GM12878 (cell line): ENCODE measurements around the gene RCN2. TPM values are rescaled to one million over a fixed set of nuclear protein-coding genes. Genes with fewer than 3 reads are reported as not detected.

Experiments
- BCL11A ChIP-seq: IDR thresholded peaks from 2 replicates; pipeline ENCODE4 v1.6.1; 2011; ENCODE audit warnings: low read depth, low read length
- BHLHE40 ChIP-seq, 2 experiments: fragments of 450-650 bp in 1 of 2; IDR thresholded peaks; 2 replicates each; pipeline ENCODE4 v1.6.1; 2011 to 2017; ENCODE audit warnings: low read depth in 2 of 2, borderline replicate concordance in 1 of 2, improper control_type of control experiment in 1 of 2, low read length in 1 of 2, mild to moderate bottlenecking in 1 of 2
- CUX1 ChIP-seq: IDR thresholded peaks from 2 replicates; pipeline ENCODE4 v1.6.1; 2012; ENCODE audit warnings: improper control_type of control experiment, low read depth, low read length; ENCODE audit not compliant: insufficient replicate concordance
- ELK1 ChIP-seq: IDR thresholded peaks from 2 replicates; pipeline ENCODE4 v1.6.1; 2012; ENCODE audit warnings: low read depth, low read length, improper control_type of control experiment
- FOS ChIP-seq: IDR thresholded peaks from 3 replicates; pipeline ENCODE4 v1.6.1; 2011; ENCODE audit warnings: borderline replicate concordance; ENCODE audit not compliant: insufficient read length; ENCODE audit errors: extremely low read depth
- GABPA ChIP-seq: IDR thresholded peaks from 2 replicates; pipeline ENCODE4 v1.6.1; 2014; ENCODE audit warnings: antibody characterized with exemption, low read depth, mild to moderate bottlenecking, inconsistent platforms
- NR2C1 ChIP-seq: fragments of 450-650 bp; IDR thresholded peaks from 2 replicates; pipeline ENCODE4 v1.6.1; 2017; ENCODE audit warnings: antibody characterized with exemption, mild to moderate bottlenecking, moderate library complexity
- ZBTB4 ChIP-seq: fragments of 450-650 bp; formaldehyde crosslinking; IDR thresholded peaks from 2 replicates; pipeline ENCODE4 v1.4.0; 2022; ENCODE audit warnings: mild to moderate bottlenecking, moderate library complexity
- polyA plus RNA-seq, 11 experiments: library from polyadenylated mRNA; depleted of rRNA in 4 of 11; unstranded in 6 of 11; stranded (reverse) in 5 of 11; fragments of >200 nt; fragmentation: Nextera tagmentation in 4 of 11; fragmentation: Illumina TruSeq in 1 of 11; extraction: Ambion mirVana in 4 of 11; extraction: Trizol in 1 of 11; gene quantifications; 1 replicate in 1 of 11; 2 replicates in 10 of 11; pipeline versions ENCODE4 v1.2.1 to v1.2.3, GENCODE V29; 2011 to 2016; ENCODE audit warnings: inconsistent platforms in 2 of 11, missing spikeins in 2 of 11, low read depth in 1 of 11
- total RNA-seq, 4 experiments: library from RNA; depleted of rRNA in 3 of 4; stranded (reverse); fragments of >200 nt in 3 of 4; fragmentation: Illumina TruSeq in 1 of 4; extraction: Trizol in 1 of 4; gene quantifications; 2 replicates each; pipeline versions ENCODE4 v1.2.1 to v1.2.3, GENCODE V29; 2013 to 2021
- TF ChIP-seq, protein P1 (sequence below): IDR thresholded peaks from 2 replicates; pipeline ENCODE4 v1.6.1; 2011; ENCODE audit warnings: low read depth, low read length, improper control_type of control experiment, borderline replicate concordance

RCN2 gene
- total and polyA plus RNA-seq, 10 of the 15 experiments (the other 5 are each of a cell fraction or from before 2014, with no cell fraction given): 4.9 to 41.0 (median 12.9) TPM

GRCh38 chr15:76941636-76942035, 10.1 kb downstream of the RCN2 start (continued):
- TF ChIP-seq CUX1 (no peak), BHLHE40 (IDR thresholded peaks at IDR 0.05; ENCODE audit: borderline replicate concordance in 1 of 2, low read depth in 2 of 2, low read length in 1 of 2) (no peak), ELK1 (no peak), FOS (no peak), BCL11A (no peak), ZBTB4 (CRISPR knock-in tag) (no peak), NR2C1 (no peak), GABPA (no peak)
- TF ChIP-seq, protein P1, sequence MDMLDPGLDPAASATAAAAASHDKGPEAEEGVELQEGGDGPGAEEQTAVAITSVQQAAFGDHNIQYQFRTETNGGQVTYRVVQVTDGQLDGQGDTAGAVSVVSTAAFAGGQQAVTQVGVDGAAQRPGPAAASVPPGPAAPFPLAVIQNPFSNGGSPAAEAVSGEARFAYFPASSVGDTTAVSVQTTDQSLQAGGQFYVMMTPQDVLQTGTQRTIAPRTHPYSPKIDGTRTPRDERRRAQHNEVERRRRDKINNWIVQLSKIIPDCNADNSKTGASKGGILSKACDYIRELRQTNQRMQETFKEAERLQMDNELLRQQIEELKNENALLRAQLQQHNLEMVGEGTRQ: no peak
